HG02938 (cell line): ENCODE results near the gene MAN1C1.
"Not testable (repeated sequence)": the region's sequence is repeated elsewhere in the genome, so short reads cannot be mapped to it uniquely, and the experiment has no call there.

Experiments used
- ATAC-seq: cut with Tn5 transposase; IDR thresholded peaks from one replicate; pipeline ENCODE4 v1.9.1; 2021; ENCODE audit warnings: mild to moderate bottlenecking, moderate library complexity; ENCODE audit not compliant: unreplicated experiment

The MAN1C1 gene

DNA sequence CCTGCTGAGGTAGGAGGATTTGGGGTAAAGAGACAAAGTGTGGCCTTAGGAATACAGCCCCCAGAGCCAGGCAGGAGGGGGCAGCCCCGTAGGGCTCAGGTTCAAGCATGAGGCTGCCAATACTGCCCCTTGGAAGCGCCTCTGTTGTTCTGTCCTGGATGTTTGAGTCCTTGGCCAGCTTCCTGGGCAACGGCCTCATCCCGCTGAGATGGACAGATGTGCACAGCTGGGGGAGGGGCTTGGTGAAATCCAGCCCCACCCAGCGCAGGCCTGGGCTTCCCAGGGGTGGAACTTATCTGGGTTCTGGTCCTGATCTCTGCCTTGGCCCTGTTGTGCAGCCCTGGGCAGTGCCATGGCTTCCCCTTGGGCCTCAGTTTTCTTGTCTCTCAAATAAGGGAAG lies 34.8 kb upstream of the MAN1C1 start:
- no peak for ATAC-seq

DNA sequence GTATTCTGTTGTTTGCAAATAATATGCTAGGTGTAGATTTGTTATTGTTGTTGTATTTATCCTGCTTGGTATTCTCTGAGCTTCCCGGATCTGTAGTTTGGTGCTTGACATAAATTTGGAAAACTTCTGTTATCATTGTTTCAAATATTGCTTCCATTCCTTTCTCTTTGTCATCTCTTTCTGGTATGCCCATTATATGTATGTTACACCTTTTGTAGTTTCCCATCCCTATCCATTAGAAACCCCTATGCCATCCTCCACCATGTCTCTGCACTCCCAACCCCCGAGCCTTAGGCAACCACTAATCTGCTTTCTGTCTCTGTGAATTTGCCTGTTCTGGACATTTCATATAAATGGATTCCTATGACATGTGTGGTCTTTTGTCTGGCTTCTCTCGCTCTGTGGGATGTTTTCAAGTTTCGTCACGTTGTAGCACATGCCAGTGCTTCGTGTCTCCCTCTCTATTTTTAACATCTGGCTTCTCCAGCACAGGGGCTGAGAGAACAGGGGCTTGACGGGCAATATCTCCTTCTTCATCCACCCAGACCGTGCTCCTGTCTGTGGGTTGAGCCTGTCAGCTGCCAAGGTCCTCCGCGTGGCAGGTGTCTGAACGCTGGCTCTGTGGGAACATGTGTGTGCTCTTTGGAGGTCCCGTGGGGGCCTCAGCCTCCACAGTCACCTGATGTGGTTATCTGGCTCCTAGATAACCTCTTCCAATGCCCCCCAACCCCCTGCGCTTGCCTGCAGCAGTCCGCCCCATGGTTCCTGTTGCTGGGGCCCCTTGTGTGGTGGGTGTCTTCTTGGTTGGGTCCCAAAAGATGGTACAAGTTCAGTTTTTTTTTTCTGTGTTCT lies 32.8 kb upstream of the MAN1C1 start:
- ATAC-seq: no peak

DNA sequence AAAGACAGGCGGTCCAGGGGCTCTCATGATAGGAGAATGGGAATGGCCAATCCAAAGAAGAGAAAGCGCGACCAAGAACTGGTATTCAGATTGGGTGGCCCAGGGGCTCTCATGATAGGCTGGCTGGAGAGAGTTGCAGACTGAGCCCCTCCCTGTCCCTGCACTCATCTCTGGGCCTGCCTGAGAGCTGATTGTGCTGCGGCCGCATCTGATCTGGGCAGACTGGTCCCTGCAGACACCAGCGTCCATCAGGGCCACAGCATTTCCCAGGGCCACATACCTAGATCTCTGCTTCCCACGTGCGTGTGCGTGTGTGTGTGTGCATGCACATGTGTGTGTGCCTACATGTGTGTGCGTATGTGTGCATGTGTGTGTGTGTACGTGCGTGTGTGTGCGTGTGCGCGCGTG lies 30.4 kb upstream of the MAN1C1 start:
- ATAC-seq: no peak

DNA sequence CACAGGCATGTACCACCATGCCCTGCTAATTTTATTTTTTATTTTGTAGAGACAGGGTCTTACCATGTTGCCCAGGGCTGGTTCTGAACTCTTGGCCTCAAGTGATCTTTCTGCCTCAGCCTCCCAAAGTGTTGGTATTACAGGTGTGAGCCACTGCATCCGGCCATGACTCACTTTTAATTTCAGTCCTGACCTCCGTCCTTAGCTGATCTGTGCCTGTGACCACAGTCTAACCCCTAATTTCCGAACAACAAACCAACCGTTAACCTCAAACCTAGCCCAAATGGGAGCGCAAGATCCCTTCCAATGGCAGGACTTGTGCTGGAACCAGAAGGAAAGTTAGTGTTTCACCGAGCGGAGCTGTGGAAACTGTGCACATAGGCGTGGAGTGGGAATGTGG lies 29.3 kb upstream of the MAN1C1 start:
- ATAC-seq: no peak

DNA sequence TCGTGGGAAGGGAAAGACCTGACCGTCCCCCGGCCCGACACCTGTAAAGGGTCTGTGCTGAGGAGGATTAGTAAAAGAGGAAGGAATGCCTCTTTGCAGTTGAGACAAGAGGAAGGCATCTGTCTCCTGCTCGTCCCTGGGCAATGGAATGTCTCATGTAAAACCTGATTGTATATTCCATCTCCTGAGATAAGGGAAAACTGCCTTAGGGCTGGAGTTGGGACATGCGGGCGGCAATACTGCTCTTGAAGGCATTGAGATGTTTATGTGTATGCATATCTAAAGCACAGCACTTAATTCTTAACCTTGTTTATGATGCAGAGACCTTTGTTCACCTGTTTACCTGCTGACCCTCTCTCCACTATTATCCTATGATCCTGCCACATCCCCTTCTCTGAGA lies 28.4 kb upstream of the MAN1C1 start:
- not testable (repeated sequence) for ATAC-seq

DNA sequence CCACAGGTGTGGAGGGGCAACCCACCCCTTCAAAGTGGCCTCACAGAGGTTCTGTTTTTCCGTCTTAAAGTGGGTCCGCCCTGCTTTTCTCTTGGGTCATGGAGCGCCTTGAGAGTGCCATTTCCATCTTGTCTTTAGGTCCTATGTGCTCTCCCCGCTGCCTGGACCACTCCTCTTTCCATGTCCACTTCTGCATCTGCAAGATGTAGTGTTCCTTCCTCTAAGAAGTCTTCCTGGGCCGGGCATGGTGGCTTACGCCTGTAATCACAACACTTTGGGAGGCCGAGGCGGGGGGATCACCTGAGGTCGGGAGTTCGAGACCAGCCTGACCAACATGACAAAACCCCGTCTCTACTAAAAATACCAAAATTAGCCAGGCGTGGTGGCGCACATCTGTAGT lies 27.8 kb upstream of the MAN1C1 start:
- ATAC-seq: not testable (repeated sequence)

DNA sequence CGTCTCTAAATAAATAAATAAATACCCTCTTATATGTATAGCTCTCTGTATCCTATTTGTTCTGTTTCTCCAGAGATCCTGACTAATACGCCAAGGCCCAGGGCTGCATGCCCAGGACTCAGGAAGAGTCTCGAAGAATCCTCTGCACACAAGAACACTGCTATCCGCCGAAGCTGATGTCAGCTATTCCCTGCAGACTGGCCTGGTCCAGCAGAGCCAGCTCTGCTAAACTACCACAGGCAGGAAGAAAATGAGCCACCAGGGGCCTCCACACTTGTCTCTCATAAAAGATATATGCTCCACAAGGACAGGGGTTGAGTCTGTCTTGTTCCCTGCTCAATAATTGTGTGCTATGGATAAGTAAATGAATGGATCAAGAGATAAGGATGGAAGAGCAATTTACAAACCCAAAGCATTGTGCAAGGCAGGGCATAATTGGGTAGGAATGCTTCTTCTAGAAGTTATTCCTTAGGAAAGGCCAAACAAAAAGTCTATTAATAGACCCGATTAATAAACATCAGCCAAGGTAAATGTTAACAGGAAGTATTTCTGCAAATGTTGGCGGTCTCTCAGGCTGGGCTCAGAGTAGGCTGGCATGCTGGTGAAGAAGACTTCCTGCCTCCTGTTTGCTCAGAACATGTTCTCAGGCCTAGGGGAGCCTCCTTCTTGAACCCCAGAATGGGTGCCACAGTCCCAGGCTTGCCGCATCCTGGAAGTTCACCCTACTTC lies 26.3 kb upstream of the MAN1C1 start:
- no peak for ATAC-seq

DNA sequence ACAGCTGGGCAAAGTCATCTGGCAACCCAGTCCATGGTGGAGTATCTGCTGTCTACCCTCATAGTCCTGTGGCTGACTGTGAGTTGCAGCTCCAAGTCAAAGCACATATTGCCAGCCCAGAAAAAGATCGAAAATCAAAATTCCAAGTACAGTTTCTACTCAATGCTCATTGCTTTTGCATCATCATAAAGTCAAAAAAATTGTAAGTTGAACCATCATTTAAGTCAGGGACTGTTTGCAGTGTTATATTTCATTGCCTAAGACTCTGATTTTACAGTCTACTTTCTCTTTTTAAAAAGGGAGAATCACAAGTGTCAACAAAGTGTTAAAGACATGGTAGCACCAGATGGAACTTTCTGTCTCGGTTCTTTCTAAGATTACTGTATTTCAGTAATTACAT lies 22.7 kb upstream of the MAN1C1 start:
- no peak for ATAC-seq

DNA sequence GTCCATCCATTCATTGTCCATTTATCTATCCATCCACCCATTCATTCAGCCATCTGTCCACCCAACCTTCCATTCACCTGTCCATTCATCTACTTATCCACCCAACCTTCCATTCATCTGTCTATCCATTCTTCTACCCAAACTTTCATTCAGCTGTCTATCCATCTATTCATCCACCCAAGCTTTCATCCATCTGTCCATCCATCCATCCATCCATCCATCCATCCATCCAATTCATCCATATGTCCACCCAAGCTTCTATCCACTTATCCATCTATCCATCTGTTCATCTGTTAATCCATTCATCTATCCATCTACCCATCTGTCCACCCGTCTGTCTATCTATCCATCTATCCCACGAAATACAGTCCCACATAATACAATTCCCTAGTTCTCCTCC lies 21.6 kb upstream of the MAN1C1 start:
- no peak for ATAC-seq

DNA sequence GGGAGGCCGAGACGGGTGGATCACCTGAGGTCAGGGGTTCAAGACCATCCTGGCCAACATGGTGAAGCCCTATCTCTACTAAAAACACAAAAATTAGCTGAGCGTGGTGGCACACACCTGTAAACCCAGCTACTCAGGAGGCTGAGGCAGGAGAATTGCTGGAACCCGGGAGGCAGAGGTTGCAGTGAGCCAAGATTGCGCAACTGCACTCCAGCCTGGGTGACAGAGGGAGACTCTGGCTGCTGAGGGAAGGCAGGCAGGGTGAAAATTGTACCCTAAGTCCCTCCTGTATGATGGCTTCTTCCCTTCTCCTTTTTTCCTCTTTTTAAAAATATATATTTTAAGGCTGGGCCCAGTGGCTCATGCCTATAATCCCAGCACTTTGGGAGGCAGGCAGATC lies 19.9 kb upstream of the MAN1C1 start:
- ATAC-seq: not testable (repeated sequence)

DNA sequence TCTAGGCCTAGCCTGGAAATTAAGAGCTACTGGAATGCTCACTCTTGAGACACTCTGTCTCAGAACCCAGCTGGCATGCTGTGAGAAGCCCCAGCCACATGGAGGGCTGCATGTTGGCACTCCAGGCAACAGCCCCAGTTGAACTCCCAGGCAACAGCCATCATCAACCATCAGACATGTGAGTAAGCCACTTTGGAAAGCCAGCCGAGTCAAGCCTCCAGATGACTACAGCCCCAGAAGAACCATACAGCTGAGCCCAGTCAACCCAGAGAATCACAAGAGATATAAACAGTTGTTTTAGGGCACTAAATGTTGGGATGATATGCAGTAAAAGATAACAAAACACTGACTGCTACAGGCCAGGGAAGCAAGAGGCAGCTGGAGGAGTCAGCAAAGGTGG lies 17.7 kb upstream of the MAN1C1 start:
- ATAC-seq: no peak

DNA sequence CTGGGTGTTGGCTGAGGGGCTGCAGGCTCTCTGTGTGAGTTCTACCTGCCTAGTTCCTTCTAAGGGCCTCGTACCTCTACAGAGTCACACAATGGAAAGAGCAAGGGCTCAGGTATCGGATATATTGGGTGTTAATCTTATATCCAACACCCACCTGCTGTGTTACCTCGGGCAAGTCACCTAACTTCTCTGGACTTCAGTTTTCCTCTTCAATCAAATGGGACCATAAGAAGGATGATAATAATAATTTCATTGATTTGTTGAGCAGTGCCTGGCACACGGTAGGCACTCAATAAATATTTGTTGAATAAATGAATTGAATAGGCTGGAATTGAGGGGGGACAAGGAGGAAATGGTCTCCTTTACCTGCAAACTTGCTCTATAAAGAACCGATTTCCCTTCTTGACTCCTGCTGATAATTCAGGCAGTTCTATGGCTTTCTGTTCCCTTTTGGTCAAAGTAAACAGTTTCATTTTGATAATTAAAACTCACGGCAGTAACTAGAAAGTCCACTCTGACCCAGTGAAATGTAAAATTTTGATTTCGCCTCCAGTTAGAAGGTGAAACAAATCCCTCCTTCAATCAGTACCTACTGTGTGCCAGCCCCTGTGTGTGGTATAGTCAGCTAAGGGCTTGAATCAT lies 16.5 kb upstream of the MAN1C1 start:
- ATAC-seq: no peak

DNA sequence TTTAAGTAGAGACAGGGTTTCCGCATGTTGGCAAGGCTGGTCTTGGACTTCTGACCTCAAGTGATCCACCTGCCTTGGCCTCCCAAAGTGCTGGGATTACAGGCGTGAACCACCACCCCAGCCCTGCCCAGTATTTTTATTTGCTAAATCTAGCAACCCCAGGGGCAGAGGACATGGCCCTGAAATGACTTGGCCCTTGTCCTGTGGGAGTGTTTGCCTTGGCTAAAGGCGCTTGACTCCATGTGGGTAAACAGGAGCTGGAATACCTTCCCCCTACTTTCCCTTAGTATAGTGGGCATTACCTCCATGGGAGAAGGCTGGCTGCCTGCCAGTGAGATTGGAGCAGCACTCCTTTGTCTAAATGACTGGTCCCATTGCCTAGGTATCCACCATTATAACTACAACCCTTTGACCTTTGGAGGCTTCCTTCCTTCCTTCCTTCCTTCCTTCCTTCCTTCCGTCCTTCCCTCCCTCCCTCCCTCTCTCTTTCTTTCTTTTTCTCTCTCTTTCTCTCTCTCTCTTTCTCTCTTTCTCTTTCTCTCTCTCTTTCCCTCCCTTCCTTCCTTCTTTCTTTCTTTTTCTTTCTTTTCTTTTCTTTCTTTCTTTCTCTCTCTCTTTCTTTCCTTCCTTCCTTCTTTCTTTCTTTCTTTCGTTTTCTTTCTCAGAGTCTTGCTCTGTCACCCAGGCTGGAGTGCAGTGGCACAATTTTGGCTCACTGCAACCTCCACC lies 15.5 kb upstream of the MAN1C1 start:
- not testable (repeated sequence) for ATAC-seq

DNA sequence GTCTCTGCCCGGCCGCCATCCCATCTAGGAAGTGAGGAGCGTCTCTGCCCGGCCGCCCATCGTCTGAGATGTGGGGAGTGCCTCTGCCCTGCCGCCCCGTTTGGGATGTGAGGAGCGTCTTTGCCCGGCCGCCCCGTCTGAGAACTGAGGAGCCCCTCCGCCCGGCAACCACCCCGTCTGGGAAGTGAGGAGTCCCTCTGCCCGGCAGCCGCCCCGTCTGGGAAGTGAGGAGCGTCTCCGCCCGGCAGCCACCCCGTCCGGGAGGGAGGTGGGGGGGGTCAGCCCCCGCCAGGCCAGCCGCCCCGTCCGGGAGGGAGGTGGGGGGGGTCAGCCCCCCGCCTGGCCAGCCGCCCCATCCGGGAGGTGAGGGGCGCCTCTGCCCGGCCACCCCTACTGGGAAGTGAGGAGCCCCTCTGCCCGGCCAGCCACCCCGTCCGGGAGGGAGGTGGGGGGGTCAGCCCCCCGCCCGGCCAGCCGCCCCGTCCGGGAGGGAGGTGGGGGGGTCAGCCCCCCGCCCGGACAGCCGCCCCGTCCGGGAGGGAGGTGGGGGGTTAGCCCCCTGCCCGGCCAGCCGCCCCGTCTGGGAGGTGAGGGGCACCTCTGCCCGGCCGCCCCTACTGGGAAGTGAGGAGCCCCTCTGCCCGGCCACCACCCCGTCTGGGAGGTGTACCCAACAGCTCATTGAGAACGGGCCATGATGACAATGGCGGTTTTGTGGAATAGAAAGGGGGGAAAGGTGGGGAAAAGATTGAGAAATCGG lies 12.6 kb upstream of the MAN1C1 start:
- not testable (repeated sequence) for ATAC-seq

DNA sequence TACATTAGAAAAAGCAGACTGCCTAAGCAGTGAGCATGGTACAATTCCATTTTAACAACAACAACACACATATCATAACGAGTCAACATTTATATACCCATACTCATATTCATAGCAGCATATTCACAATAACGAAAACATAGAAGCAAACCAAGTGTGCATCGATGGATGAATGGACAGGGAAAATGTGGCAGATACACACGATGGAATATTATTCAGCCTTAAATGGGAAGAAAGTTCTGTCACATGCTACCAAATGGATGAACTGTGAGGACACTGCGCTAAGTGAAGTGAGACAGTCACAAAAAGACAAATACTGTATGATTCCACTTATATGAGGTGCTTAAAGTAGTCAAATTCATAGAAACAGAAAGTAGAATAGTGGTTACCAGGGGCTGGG lies 9.5 kb upstream of the MAN1C1 start:
- no peak for ATAC-seq

DNA sequence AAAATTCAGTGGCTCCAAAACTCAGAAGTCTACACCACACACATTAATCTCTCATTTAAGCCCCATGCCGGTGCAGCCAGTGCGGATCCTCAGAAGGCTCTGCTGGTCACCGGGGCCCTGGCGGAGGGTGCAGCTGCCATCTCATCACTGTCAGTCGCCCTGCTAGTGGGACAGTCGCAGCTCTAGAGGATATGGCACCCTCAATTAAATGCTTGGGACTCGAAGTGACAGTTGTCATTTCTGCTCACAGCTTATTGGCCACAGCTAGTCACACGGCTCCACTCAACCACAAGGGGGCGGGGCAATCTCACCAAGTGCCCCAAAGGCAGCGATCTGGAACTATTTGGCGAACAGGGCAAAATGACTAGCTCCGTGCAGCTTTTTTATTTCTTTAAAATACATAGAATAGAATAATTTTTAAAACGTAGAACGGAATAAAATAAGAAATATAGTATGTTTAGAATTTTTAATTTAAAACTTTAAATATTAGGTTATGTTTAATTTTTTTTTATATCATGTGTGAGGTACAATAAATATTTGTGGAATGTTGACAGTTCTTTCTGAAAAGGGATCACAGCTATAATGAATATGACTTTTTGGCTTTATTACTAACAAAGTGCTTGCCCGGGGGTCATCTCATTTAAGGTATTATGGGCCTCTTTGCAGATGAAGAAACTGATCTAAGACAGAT lies 8.0 kb upstream of the MAN1C1 start:
- peak; percentile 67 for ATAC-seq

DNA sequence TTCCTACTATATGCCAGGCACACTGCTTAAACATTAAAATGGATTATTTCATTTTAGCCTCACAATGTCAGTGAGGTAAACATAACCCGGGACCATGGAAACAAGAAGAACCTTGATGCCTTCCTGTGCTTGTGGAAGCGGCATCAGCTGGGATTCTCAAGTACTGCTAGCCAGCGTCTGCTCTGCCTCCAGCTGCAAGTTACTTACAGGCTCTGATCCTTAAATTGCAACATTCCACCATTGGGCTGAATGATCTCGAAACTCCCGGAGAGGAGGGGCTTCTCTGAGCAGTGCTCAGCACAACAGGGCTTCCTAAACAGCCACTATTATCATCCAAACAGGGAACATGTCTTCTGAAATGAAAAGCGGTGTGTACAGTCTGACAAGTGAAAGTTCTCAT lies 6.7 kb upstream of the MAN1C1 start:
- no peak for ATAC-seq

DNA sequence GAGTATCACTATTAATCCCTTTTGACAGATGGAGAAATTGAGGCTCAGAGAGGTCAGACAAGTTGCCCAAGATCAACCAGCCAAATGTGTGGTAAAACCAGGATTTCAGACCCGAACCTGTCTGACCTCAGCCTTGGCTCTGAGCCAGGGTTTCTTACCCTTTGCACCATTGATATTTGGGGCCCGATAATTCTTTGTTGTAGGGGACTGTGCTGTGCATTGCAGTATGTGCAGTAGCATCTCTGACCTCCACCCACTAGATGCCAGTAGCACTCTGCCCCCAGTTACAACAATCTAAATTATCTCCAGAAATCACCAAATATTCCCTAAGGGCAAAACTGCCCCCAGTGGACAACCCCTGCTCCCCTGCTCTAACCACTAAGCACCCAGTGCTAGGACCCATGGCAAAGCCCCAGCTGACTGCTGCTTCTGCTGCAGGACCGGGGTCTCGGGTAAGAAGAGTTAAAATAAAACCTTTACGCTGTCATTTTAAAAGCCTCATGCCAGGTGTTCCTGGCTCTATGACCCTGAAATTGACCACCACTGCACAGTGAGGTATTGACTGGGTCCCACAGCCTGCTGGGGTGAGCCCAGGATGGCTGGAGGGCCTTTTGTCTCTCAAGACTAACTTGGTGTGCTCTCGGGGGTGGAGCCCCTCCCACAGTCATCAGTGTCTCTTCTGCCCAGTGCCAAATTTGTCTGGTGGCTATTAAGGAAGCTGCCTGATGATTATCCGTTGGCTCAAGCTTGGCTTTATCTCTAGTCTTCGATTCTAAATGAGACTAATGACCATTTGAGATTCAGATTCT lies 5.6 kb upstream of the MAN1C1 start:
- ATAC-seq: no peak

DNA sequence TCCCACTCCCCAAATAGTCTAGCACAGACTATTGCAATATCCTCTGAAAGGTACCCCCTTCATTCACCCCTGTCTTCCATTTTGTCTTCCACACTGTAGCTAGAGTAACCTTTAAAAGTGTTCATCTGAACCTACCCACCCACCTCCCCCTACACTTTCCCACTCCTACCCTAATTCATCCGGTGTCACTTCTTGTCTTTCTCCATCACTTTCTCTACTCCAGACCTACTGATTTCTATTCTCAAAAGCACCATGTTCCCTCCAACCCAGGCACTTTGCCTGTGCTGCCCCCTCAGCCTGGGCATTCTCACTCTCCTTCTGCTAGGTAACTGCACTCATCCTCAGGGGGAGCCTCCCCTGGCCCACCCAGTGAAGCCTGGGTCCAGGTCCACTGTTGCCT lies 4.7 kb upstream of the MAN1C1 start:
- ATAC-seq: no peak
